SU-DHL-6 (cell line): ENCODE data around the gene TIMELESS.
A peak's percentile ranks its signal among the peaks of the same experiment; 100 is the strongest.

Experiments used
- H2AFZ ChIP-seq: fragments of 200-600 bp; sonication (generic); 2 replicates; pipeline ENCODE4 v1.6.1; 2014; ENCODE audit warnings: low read depth, mild to moderate bottlenecking, moderate library complexity, mixed read lengths, antibody characterized with exemption, low read length; ENCODE audit not compliant: severe bottlenecking
- H3F3A ChIP-seq: fragments of 200-600 bp; shearing (Covaris generic); 2 replicates; pipeline ENCODE4 v1.6.0; 2016; ENCODE audit warnings: antibody characterized with exemption, mild to moderate bottlenecking; ENCODE audit not compliant: insufficient read depth
- H3K27ac ChIP-seq: fragments of 200-600 bp; sonication (generic); 2 replicates; pipeline ENCODE4 v1.5.1; 2016; ENCODE audit warnings: low read depth, mild to moderate bottlenecking, low read length, moderate library complexity, mixed read lengths
- H3K27me3 ChIP-seq: fragments of 200-600 bp; sonication (generic), shearing (Covaris generic); 2 replicates; pipeline ENCODE4 v1.6.0; 2014; ENCODE audit warnings: mild to moderate bottlenecking, low read length
- H3K36me3 ChIP-seq: fragments of 200-600 bp; sonication (generic); 2 replicates; pipeline ENCODE4 v1.6.1; 2014; ENCODE audit warnings: mild to moderate bottlenecking, low read length, mixed read lengths
- H3K4me2 ChIP-seq: fragments of 300-600, 200-600 bp; shearing (Covaris generic), sonication (generic); 2 replicates; pipeline ENCODE4 v1.6.0; 2014; ENCODE audit warnings: low read length, low read depth, mild to moderate bottlenecking; ENCODE audit not compliant: poor library complexity, severe bottlenecking
- H3K4me3 ChIP-seq: fragments of 200-600 bp; sonication (generic); 2 replicates; pipeline ENCODE4 v1.5.1; 2014; ENCODE audit warnings: antibody characterized with exemption, low read length, mild to moderate bottlenecking, mixed read lengths; ENCODE audit not compliant: insufficient read depth, poor library complexity, severe bottlenecking
- H3K79me2 ChIP-seq: fragments of 200-600 bp; sonication (generic); 2 replicates; pipeline ENCODE4 v1.6.1; 2014; ENCODE audit warnings: mild to moderate bottlenecking, low read length, moderate library complexity; ENCODE audit not compliant: insufficient read depth
- H3K9ac ChIP-seq: fragments of 200-600 bp; sonication (generic); 2 replicates; pipeline ENCODE4 v1.7.0; 2014; ENCODE audit warnings: mild to moderate bottlenecking, low read length
- H3K9me2 ChIP-seq: fragments of 200-600 bp; sonication (generic); replicated peaks from 2 replicates; pipeline ENCODE4 v1.6.1; 2014; ENCODE audit warnings: low read length; ENCODE audit not compliant: insufficient read depth
- H3K9me3 ChIP-seq: fragments of 200-600 bp; sonication (generic); 2 replicates; pipeline ENCODE4 v1.6.1; 2014; ENCODE audit warnings: low read length, mixed read lengths; ENCODE audit not compliant: insufficient read depth
- H4K20me1 ChIP-seq: fragments of 200-600 bp; sonication (generic); 2 replicates; pipeline ENCODE4 v1.6.1; 2014; ENCODE audit warnings: low read depth, mild to moderate bottlenecking, antibody characterized with exemption, low read length, moderate library complexity, mixed read lengths
- CTCF ChIP-seq: fragments of 200-600 bp; sonication (generic); IDR thresholded peaks from one replicate; pipeline ENCODE4 v1.5.1; 2017; ENCODE audit warnings: antibody characterized with exemption, mild to moderate bottlenecking, low read length, moderate library complexity; ENCODE audit not compliant: insufficient read depth, poor library complexity, severe bottlenecking
- EZH2phosphoT487 ChIP-seq: fragments of 200-600 bp; sonication (generic), shearing (Covaris generic); conservative IDR thresholded peaks from 2 replicates; pipeline ENCODE4 v1.6.1; 2018; ENCODE audit warnings: mild to moderate bottlenecking, antibody characterized with exemption, low read length, moderate library complexity, mixed read lengths

Gene TIMELESS

DNA sequence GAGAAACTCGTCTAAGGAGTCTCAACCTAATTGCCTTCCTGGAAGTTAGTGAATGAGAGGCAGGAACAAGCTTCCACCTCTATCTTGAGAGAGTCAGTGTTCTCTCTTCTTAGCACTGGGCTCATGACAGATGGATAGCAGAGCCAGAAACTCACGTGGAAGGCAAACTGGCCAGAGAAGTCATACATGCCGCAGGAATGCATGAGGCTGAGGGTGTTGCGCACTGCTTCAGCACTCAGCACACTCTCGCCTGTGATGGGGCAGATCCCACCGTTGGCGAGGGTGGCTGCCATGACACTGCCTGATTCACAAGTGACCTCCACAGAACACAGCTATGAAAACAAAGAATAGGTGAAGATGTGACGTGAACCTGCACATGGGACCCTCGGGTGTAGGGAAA is 25.2 kb upstream of the TIMELESS start:
- Histone ChIP-seq H3K27ac (no peak overlapping the region), H2AFZ (no peak overlapping the region), H3K27me3 (no peaks in the 10 kb centered on the region), H3K9me3 (no peaks in the 10 kb centered on the region), H3K9ac (no peak overlapping the region), H4K20me1 (no peaks in the 10 kb centered on the region), H3F3A (peaks cover 4% of the 10 kb centered on the region; the same call in 1 of the 2 replicates), H3K4me3 (no peak overlapping the region), H3K79me2 (peaks cover 22% of the 10 kb centered on the region), H3K9me2 (no peaks in the 10 kb centered on the region), H3K36me3 (no peaks in the 10 kb centered on the region), H3K4me2 (no peak overlapping the region)
- TF ChIP-seq CTCF (no peak), EZH2phosphoT487 (no peak)

- Histone ChIP-seq H2AFZ (peak overlapping the region; percentile 49), H3K9ac (peak overlapping the region; percentile 90), H3K27ac (peak overlapping the region; percentile 67), H3K4me2 (peak overlapping the region; percentile 65), H3F3A (peaks cover 10% of the 10 kb centered on the region), H3K9me2 (no peaks in the 10 kb centered on the region), H3K4me3 (peak overlapping the region; percentile 81), H4K20me1 (no peaks in the 10 kb centered on the region), H3K79me2 (peaks cover 32% of the 10 kb centered on the region), H3K9me3 (no peaks in the 10 kb centered on the region), H3K27me3 (no peaks in the 10 kb centered on the region), H3K36me3 (no peaks in the 10 kb centered on the region)
- no peak for TF ChIP-seq EZH2phosphoT487
- TF ChIP-seq CTCF = no peak
Measured at GRCh38 chr12:56469007-56469930, 20.0 kb upstream of the TIMELESS start.

DNA sequence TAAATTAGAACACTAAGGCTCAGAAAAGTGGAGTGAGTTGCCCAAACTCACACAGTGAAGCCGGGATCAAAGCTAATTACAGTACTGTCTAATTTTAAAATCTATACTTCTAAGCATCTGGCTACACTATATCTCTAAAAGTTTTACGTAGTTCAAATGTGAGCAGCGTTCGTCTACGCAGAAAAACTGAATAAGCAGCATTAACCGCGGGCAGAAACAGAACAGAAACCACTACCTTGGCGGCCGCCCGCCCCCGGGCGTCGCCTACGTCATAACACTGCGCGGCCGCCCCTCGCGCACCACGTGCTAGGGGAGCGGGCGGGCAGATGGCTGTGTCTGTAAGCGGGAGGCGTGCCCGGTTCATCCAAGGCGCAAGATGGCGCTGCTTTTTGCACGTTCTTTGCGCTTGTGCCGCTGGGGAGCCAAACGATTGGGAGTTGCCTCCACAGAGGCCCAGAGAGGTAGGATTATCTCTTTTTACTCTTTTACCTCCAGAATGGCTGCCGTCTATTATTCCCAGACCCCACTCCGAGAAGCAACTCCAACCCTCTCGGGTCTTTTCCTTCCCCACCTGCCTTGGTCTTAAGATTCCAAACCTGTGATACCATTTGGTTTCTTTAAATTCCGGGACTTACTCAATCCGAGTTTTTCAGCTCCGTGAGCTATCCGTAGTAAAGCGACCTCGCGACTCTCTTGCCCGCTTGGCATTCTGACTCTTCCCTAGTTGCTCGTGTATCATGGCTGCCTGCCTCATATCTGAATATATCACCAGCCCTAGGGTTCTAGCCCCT is 19.2 kb upstream of the TIMELESS start, which contains the start of gene SPRYD4:
SPRYD4 (plus strand) TSS at position 363 of the 791 bp plus-strand sequence; CDS start at position 377, 14 bp downstream.
- H3K79me2 ChIP-seq = peaks cover 32% of the 10 kb centered on the region
- no peaks in the 10 kb centered on the region for H3K9me3 ChIP-seq
- H3K27ac ChIP-seq = peak within 1 kb of the TSS; percentile 79
- peak within 1 kb of the TSS; percentile 78 for H2AFZ ChIP-seq
- H3K9me2 ChIP-seq = no peaks in the 10 kb centered on the region
- H3K4me3 ChIP-seq = peak within 1 kb of the TSS; percentile 81
- H3K36me3 ChIP-seq = no peaks in the 10 kb centered on the region
- no peak for TF ChIP-seq EZH2phosphoT487
- no peak for TF ChIP-seq CTCF
- H4K20me1 ChIP-seq = no peaks in the 10 kb centered on the region
- peaks cover 11% of the 10 kb centered on the region for H3F3A ChIP-seq
- peak within 1 kb of the TSS; percentile 97 for H3K4me2 ChIP-seq
- H3K9ac ChIP-seq = peak within 1 kb of the TSS; percentile 90
- H3K27me3 ChIP-seq = no peaks in the 10 kb centered on the region
